Peyer's patch (tissue), 4 donors: ENCODE results near the gene LTC4S. TPM values are rescaled to one million over a fixed set of nuclear protein-coding genes. Genes with fewer than 3 reads are reported as not detected.

Source experiments
- DNase-seq, 3 donors: peaks; one replicate each; pipeline ENCODE4 v3.0.0-alpha.2; 2017 to 2019
- H3K27ac ChIP-seq, 4 donors: fragments of 200-600 bp; sonication (generic); one replicate each; pipeline ENCODE4 v1.5.1; 2016 to 2019
- H3K27me3 ChIP-seq, 2 donors: fragments of 200-600 bp; sonication (generic); one replicate each; pipeline ENCODE4 v1.5.1; 2019
- H3K36me3 ChIP-seq, 3 donors: fragments of 200-600 bp; sonication (generic); one replicate each; pipeline ENCODE4 v1.5.1; 2016 to 2019
- H3K4me1 ChIP-seq, 4 donors: fragments of 200-600 bp; sonication (generic); one replicate each; pipeline ENCODE4 v1.5.1; 2016 to 2019
- H3K4me3 ChIP-seq, 4 donors: fragments of 200-600 bp; sonication (generic); 1 replicate in 3 of 4; 2 replicates in 1 of 4; pipeline ENCODE4 v1.5.1; 2016 to 2019; ENCODE audit warnings: mild to moderate bottlenecking in 1 of 4
- H3K9me3 ChIP-seq, 4 donors: fragments of 200-600 bp; sonication (generic); one replicate each; pipeline ENCODE4 v1.5.1; 2016 to 2019; ENCODE audit warnings: mild to moderate bottlenecking in 1 of 4
- POLR2A ChIP-seq, 2 donors: fragments of 450-650 bp; IDR thresholded peaks; one replicate each; pipeline ENCODE4 v1.5.1; 2017; ENCODE audit warnings: antibody characterized with exemption in 2 of 2, mild to moderate bottlenecking in 2 of 2, moderate library complexity in 2 of 2
- small RNA-seq, 2 donors: library from RNA; depleted of rRNA; stranded (forward); fragments of <200 nt; gene quantifications; one replicate each; pipeline ENCODE3, GENCODE V24; 2016
- total RNA-seq, 4 donors: library from RNA; depleted of rRNA; stranded (reverse); fragments of >200 nt; gene quantifications; one replicate each; pipeline ENCODE4 v1.1.0, GENCODE V29; 2016
- TF ChIP-seq, protein P1 (sequence below), 6 experiments: fragments of 450-650 bp in 4 of 6; fragments of 200-600 bp in 2 of 6; sonication (generic) in 1 of 6; IDR thresholded peaks; one replicate each; pipeline ENCODE4 v1.5.1; 2017 to 2019; ENCODE audit warnings: antibody characterized with exemption in 6 of 6, mild to moderate bottlenecking in 3 of 6, moderate library complexity in 1 of 6

LTC4S gene
- total RNA-seq, 4 donors from 2014 or later = 1.9 to 12.4 (median 3.6) TPM; not detected in 1

DNA sequence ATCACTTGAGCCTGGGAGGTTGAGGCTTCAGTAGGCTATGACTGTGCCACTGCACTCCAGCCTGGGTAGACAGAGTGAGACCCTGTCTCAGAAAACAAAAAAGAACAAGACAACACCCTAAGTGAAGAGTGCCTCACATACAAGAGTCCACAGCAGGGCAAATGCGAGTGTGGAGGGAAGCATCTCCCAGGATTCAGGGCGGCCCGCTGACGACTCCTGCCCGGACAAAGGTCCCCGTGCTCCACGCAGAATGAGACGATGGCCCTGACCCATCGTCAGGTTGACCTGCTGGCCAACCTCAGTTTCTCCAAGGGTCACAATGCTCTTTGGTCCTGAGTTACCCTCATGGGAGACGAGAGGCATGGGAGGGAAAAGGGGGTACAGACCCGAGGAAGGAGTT lies 46.5 kb downstream of the LTC4S start:
- H3K4me3 ChIP-seq = no peak overlapping the region
- peaks cover 0 to 11% (median 1%) of the 10 kb centered on the region in 4 donors for H3K4me1 ChIP-seq
- DNase-seq = peak in 1 of 3 donors; percentile 42
- H3K36me3 ChIP-seq = peaks cover 0 to 63% (median 0%) of the 10 kb centered on the region in 3 donors
- no peaks in the 10 kb centered on the region for H3K27me3 ChIP-seq
- H3K27ac ChIP-seq = no peak overlapping the region
- H3K9me3 ChIP-seq = no peaks in the 10 kb centered on the region
- no peak for TF ChIP-seq POLR2A (IDR thresholded peaks at IDR 0.05)
- TF ChIP-seq, protein P1, sequence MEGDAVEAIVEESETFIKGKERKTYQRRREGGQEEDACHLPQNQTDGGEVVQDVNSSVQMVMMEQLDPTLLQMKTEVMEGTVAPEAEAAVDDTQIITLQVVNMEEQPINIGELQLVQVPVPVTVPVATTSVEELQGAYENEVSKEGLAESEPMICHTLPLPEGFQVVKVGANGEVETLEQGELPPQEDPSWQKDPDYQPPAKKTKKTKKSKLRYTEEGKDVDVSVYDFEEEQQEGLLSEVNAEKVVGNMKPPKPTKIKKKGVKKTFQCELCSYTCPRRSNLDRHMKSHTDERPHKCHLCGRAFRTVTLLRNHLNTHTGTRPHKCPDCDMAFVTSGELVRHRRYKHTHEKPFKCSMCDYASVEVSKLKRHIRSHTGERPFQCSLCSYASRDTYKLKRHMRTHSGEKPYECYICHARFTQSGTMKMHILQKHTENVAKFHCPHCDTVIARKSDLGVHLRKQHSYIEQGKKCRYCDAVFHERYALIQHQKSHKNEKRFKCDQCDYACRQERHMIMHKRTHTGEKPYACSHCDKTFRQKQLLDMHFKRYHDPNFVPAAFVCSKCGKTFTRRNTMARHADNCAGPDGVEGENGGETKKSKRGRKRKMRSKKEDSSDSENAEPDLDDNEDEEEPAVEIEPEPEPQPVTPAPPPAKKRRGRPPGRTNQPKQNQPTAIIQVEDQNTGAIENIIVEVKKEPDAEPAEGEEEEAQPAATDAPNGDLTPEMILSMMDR (IDR thresholded peaks at IDR 0.05) = no peak

DNA sequence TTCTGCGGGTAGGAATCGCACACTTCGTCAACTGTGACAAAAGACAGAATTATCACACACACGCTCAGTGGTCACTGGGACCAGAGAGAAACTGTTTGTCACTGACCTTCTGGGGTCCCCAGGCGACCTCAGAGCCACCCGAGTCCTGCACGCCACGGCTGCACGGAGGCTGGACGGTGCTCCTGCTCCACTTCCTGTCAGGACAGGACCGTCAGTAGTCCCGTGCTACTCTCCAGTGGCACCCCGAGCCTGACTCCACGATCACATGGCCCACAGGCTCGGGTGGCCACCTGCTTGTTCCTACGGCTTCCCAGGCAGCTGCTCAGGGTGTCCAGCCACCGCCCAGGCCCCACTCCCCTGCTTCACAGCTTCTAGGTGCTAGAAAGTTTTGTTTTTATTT lies 47.0 kb downstream of the LTC4S start:
- H3K9me3 ChIP-seq = no peaks in the 10 kb centered on the region
- peaks cover 0 to 63% (median 0%) of the 10 kb centered on the region in 3 donors for H3K36me3 ChIP-seq
- H3K27ac ChIP-seq = no peak overlapping the region
- H3K4me1 ChIP-seq = peaks cover 0 to 11% (median 1%) of the 10 kb centered on the region in 4 donors
- DNase-seq = peak in 1 of 3 donors; percentile 35
- H3K4me3 ChIP-seq = no peak overlapping the region
- H3K27me3 ChIP-seq = no peaks in the 10 kb centered on the region
- TF ChIP-seq, protein P1 (IDR thresholded peaks at IDR 0.05) = no peak
- no peak for TF ChIP-seq POLR2A (IDR thresholded peaks at IDR 0.05)

DNA sequence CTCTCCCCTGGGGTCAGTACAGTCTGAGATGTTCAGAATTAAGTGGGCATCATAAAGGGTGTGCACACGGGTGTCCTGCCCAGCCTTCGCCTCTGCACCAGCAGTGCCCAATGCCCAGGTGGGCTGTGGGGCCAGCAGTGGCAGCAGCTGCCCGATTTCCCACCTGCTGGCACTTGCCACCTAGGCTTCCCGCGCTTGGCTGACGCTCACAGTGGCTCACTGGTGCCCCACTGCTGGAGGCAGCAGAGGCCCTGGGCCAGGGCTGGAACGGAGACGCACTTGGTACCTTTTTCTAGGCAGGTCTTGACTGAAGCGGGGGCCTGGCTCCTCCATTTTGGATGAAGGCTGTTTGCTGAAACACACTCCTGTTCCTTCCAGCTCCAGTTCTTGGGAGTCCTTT lies 47.8 kb downstream of the LTC4S start:
- Histone ChIP-seq H3K36me3 (peaks cover 0 to 61% (median 0%) of the 10 kb centered on the region in 3 donors), H3K27me3 (no peaks in the 10 kb centered on the region), H3K4me1 (peaks cover 0 to 4% (median 1%) of the 10 kb centered on the region in 4 donors), H3K27ac (no peak overlapping the region), H3K9me3 (no peaks in the 10 kb centered on the region), H3K4me3 (no peak overlapping the region)
- TF ChIP-seq, protein P1 (IDR thresholded peaks at IDR 0.05) = no peak
- no peak for TF ChIP-seq POLR2A (IDR thresholded peaks at IDR 0.05)
- peak in 1 of 3 donors; percentile 46 for DNase-seq

Small RNA genes lying within 50 kb of the gene (small RNA-seq; reads per million reads assigned to genes)
- 0 to 0.25 reads per million in 2 donors for gene MIR1229

Other genes starting within 250 kb of the LTC4S start
- 100 to 1,000 TPM in 1 of 4 donors, 10 to 100 TPM in 3; 25.0 to 133 (median 63.6) TPM for gene RUFY1, start 243.4 kb upstream of the LTC4S start, total RNA-seq
- gene HNRNPH1, start 170.3 kb upstream of the LTC4S start, total RNA-seq = 1,000 to 10,000 TPM in 1 of 4 donors, 100 to 1,000 TPM in 3; 566 to 2,149 (median 666) TPM
- gene CBY3, start 113.0 kb upstream of the LTC4S start, total RNA-seq = not detected
- gene CANX, start 95.0 kb upstream of the LTC4S start, total RNA-seq = 100 to 1,000 TPM; 171 to 324 (median 287) TPM
- 10 to 100 TPM; 29.6 to 43.1 (median 37.3) TPM for gene MAML1, start 61.2 kb upstream of the LTC4S start, total RNA-seq
- 1,000 to 10,000 TPM in 2 of 4 donors, 100 to 1,000 TPM in 2; 366 to 1,291 (median 1,007) TPM for gene MGAT4B, start 12.9 kb downstream of the LTC4S start, total RNA-seq
- gene SQSTM1, start 26.9 kb downstream of the LTC4S start, total RNA-seq = 100 to 1,000 TPM; 287 to 417 (median 348) TPM
- gene MRNIP, start 64.8 kb downstream of the LTC4S start, total RNA-seq = 100 to 1,000 TPM in 1 of 4 donors, 10 to 100 TPM in 3; 21.5 to 120 (median 68.3) TPM
- gene TBC1D9B, start 113.9 kb downstream of the LTC4S start, total RNA-seq = 100 to 1,000 TPM in 3 of 4 donors, 10 to 100 TPM in 1; 89.7 to 281 (median 186) TPM